ENCODE measurements around the gene AIP.

The AIP gene

GRCh38 chr11:67465189-67465510 is 17.7 kb upstream of the AIP start:
- no peak for TF ChIP-seq CTCF (IDR thresholded peaks at IDR 0.05; ENCODE audit: insufficient read depth, low read depth, low read length, missing control alignments)

GRCh38 chr11:67465530-67465929 is 17.3 kb upstream of the AIP start:
- peak; percentile 60 for DNase-seq (ENCODE audit: low read depth)
- peak overlapping the region; percentile 57 for H3K4me3 ChIP-seq (ENCODE audit: low read length)

More at GRCh38 chr11:67465189-67465510, 17.7 kb upstream of the AIP start:
- DNase-seq (ENCODE audit: low read depth): peak; percentile 27
- H3K4me3 ChIP-seq (ENCODE audit: low read length): peak overlapping the region; percentile 57

GRCh38 chr11:67466367-67466766 is 16.5 kb upstream of the AIP start:
- no peak for TF ChIP-seq CTCF (IDR thresholded peaks at IDR 0.05; ENCODE audit: insufficient read depth, low read depth, low read length, missing control alignments)
- no peak for DNase-seq (ENCODE audit: low read depth)
- H3K4me3 ChIP-seq (ENCODE audit: low read length): no peak overlapping the region

GRCh38 chr11:67466962-67467771 is 15.7 kb upstream of the AIP start:
- no peak for TF ChIP-seq CTCF (IDR thresholded peaks at IDR 0.05; ENCODE audit: insufficient read depth, low read depth, low read length, missing control alignments)
- peak overlapping the region; percentile 62 for H3K4me3 ChIP-seq (ENCODE audit: low read length)

GRCh38 chr11:67468056-67468455 is 14.8 kb upstream of the AIP start:
- H3K4me3 ChIP-seq (ENCODE audit: low read length): peak overlapping the region; percentile 62
- peak; percentile 95 for DNase-seq (ENCODE audit: low read depth)
- TF ChIP-seq CTCF (IDR thresholded peaks at IDR 0.05; ENCODE audit: insufficient read depth, low read depth, low read length, missing control alignments): no peak

More at GRCh38 chr11:67466962-67467771, 15.7 kb upstream of the AIP start:
- no peak for DNase-seq (ENCODE audit: low read depth)

- no peak for DNase-seq (ENCODE audit: low read depth)
- no peak for TF ChIP-seq CTCF (IDR thresholded peaks at IDR 0.05; ENCODE audit: insufficient read depth, low read depth, low read length, missing control alignments)
- H3K4me3 ChIP-seq (ENCODE audit: low read length): peak overlapping the region; percentile 62
These were observed 14.4 kb upstream of the AIP start for GRCh38 chr11:67468456-67468758.

- peak; percentile 37 for TF ChIP-seq CTCF (IDR thresholded peaks at IDR 0.05; ENCODE audit: insufficient read depth, low read depth, low read length, missing control alignments)
- H3K4me3 ChIP-seq (ENCODE audit: low read length): peak within 1 kb of the TSS; percentile 62
- DNase-seq (ENCODE audit: low read depth): peak; percentile 94
These were observed 13.9 kb upstream of the AIP start, which contains the start of gene TMEM134 for GRCh38 chr11:67468759-67469507. Gene TMEM134 (minus strand): TSS chr11:67469251. CDS start chr11:67469192, 59 bp downstream.

Data from epithelial cell of esophagus (primary cell).